A673 (cell line): ENCODE measurements around the gene PPIG.

ENCODE experiments used
- EZH2 ChIP-seq: fragments of 200-600 bp; sonication (generic); IDR thresholded peaks from 2 replicates; pipeline ENCODE4 v1.6.1; 2017; ENCODE audit warnings: borderline replicate concordance, low read depth, mild to moderate bottlenecking, mixed read lengths, antibody characterized with exemption, low read length; ENCODE audit not compliant: poor library complexity, severe bottlenecking
- TF ChIP-seq, protein P1 (sequence below): fragments of 300-800, 200-600 bp; sonication (generic); conservative IDR thresholded peaks from 2 replicates; pipeline ENCODE4 v1.5.1; 2017; ENCODE audit warnings: low read depth, mild to moderate bottlenecking, antibody characterized with exemption, low read length, moderate library complexity, mixed read lengths

- TF ChIP-seq, protein P1, sequence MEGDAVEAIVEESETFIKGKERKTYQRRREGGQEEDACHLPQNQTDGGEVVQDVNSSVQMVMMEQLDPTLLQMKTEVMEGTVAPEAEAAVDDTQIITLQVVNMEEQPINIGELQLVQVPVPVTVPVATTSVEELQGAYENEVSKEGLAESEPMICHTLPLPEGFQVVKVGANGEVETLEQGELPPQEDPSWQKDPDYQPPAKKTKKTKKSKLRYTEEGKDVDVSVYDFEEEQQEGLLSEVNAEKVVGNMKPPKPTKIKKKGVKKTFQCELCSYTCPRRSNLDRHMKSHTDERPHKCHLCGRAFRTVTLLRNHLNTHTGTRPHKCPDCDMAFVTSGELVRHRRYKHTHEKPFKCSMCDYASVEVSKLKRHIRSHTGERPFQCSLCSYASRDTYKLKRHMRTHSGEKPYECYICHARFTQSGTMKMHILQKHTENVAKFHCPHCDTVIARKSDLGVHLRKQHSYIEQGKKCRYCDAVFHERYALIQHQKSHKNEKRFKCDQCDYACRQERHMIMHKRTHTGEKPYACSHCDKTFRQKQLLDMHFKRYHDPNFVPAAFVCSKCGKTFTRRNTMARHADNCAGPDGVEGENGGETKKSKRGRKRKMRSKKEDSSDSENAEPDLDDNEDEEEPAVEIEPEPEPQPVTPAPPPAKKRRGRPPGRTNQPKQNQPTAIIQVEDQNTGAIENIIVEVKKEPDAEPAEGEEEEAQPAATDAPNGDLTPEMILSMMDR, result no peak
- TF ChIP-seq EZH2, result no peak
These were observed 25.1 kb downstream of the PPIG start for GRCh38 chr2:169609264-169609663.
